Stimulated activated effector memory CD8-positive, alpha-beta T cell treated with anti-CD3 and anti-CD28 coated beads, Interleukin-12 subunit alpha, Interleukin-12 subunit beta, amount 100 ng/mL, for 72 hours (primary cell): ENCODE data around the gene FCHSD2.
A peak's percentile ranks its signal among the peaks of the same experiment; 100 is the strongest.

Source experiments
- ATAC-seq: fragments of 150-1000 bp; cut with Tn5 transposase; 2 replicates; pipeline ENCODE4 v1.10.0; 2021
- DNase-seq, 2 donors: peaks; one replicate each; pipeline ENCODE4 v3.0.0; 2021 to 2022; ENCODE audit warnings: low spot score in 2 of 2
- H3K27ac Mint-ChIP-seq: one replicate; pipeline ENCODE4 v1.8.0; 2022; ENCODE audit warnings: mild to moderate bottlenecking, mixed read lengths
- H3K36me3 Mint-ChIP-seq: one replicate; pipeline ENCODE4 v1.8.0; 2022; ENCODE audit warnings: mild to moderate bottlenecking, mixed read lengths
- H3K4me1 Mint-ChIP-seq: one replicate; pipeline ENCODE4 v1.8.0; 2022; ENCODE audit warnings: mixed read lengths
- H3K4me3 Mint-ChIP-seq: one replicate; pipeline ENCODE4 v1.8.0; 2022; ENCODE audit warnings: mild to moderate bottlenecking, mixed read lengths
- H3K9me3 Mint-ChIP-seq: one replicate; pipeline ENCODE4 v1.8.0; 2022; ENCODE audit warnings: mixed read lengths

Gene FCHSD2

GRCh38 chr11:73176874-73177155 is 34.7 kb upstream of the FCHSD2 start:
- Mint-ChIP-seq H3K4me3 (no peak overlapping the region), H3K9me3 (no peaks in the 10 kb centered on the region)

GRCh38 chr11:73176145-73176873 is 34.2 kb upstream of the FCHSD2 start:
- ATAC-seq (no peak), DNase-seq (no peak)
- peak overlapping the region; percentile 54 for H3K27ac Mint-ChIP-seq
- no peaks in the 10 kb centered on the region for H3K9me3 Mint-ChIP-seq
- H3K4me1 Mint-ChIP-seq, result peaks cover 13% of the 10 kb centered on the region
- H3K4me3 Mint-ChIP-seq, result no peak overlapping the region
- no peaks in the 10 kb centered on the region for H3K36me3 Mint-ChIP-seq

More at GRCh38 chr11:73176874-73177155, 34.7 kb upstream of the FCHSD2 start:
- Mint-ChIP-seq H3K36me3 (no peaks in the 10 kb centered on the region), H3K4me1 (peaks cover 10% of the 10 kb centered on the region), H3K27ac (peak overlapping the region; percentile 54)
- DNase-seq (no peak), ATAC-seq (no peak)

- peaks cover 16% of the 10 kb centered on the region for H3K4me1 Mint-ChIP-seq
- H3K36me3 Mint-ChIP-seq, result no peaks in the 10 kb centered on the region
- no peaks in the 10 kb centered on the region for H3K9me3 Mint-ChIP-seq
- H3K27ac Mint-ChIP-seq, result no peak overlapping the region
- DNase-seq (no peak), ATAC-seq (no peak)
- H3K4me3 Mint-ChIP-seq, result no peak overlapping the region
Measured at GRCh38 chr11:73175551-73176144, 33.5 kb upstream of the FCHSD2 start.

GRCh38 chr11:73174495-73174791 is 32.3 kb upstream of the FCHSD2 start:
- Mint-ChIP-seq H3K27ac (peak overlapping the region; percentile 86), H3K4me3 (no peak overlapping the region)
- no peak for ATAC-seq

GRCh38 chr11:73173755-73174494 is 31.8 kb upstream of the FCHSD2 start:
- H3K4me3 Mint-ChIP-seq, result no peak overlapping the region
- H3K27ac Mint-ChIP-seq, result peak overlapping the region; percentile 86
- DNase-seq (no peak), ATAC-seq (no peak)
- peaks cover 16% of the 10 kb centered on the region for H3K4me1 Mint-ChIP-seq
- H3K9me3 Mint-ChIP-seq, result no peaks in the 10 kb centered on the region
- H3K36me3 Mint-ChIP-seq, result no peaks in the 10 kb centered on the region

More at GRCh38 chr11:73174495-73174791, 32.3 kb upstream of the FCHSD2 start:
- Mint-ChIP-seq H3K9me3 (no peaks in the 10 kb centered on the region), H3K4me1 (peaks cover 16% of the 10 kb centered on the region), H3K36me3 (no peaks in the 10 kb centered on the region)
- DNase-seq, result no peak

GRCh38 chr11:73172992-73173656 is 31.0 kb upstream of the FCHSD2 start:
- Mint-ChIP-seq H3K27ac (peak overlapping the region; percentile 52), H3K9me3 (no peaks in the 10 kb centered on the region), H3K4me3 (no peak overlapping the region), H3K36me3 (no peaks in the 10 kb centered on the region), H3K4me1 (peaks cover 13% of the 10 kb centered on the region)
- ATAC-seq, result no peak
- DNase-seq, result no peak

GRCh38 chr11:73171436-73172161 is 29.5 kb upstream of the FCHSD2 start:
- H3K9me3 Mint-ChIP-seq, result no peaks in the 10 kb centered on the region
- H3K4me1 Mint-ChIP-seq, result peaks cover 9% of the 10 kb centered on the region
- H3K36me3 Mint-ChIP-seq, result no peaks in the 10 kb centered on the region
- no peak for DNase-seq
- no peak overlapping the region for H3K27ac Mint-ChIP-seq
- no peak for ATAC-seq
- no peak overlapping the region for H3K4me3 Mint-ChIP-seq

GRCh38 chr11:73170140-73170539 is 28.0 kb upstream of the FCHSD2 start:
- ATAC-seq, result no peak
- H3K27ac Mint-ChIP-seq, result peak overlapping the region; percentile 20

GRCh38 chr11:73168925-73169579 is 26.9 kb upstream of the FCHSD2 start:
- no peak overlapping the region for H3K4me3 Mint-ChIP-seq
- no peak for DNase-seq
- no peak for ATAC-seq
- H3K27ac Mint-ChIP-seq, result no peak overlapping the region
- peaks cover 7% of the 10 kb centered on the region for H3K4me1 Mint-ChIP-seq
- no peaks in the 10 kb centered on the region for H3K9me3 Mint-ChIP-seq
- no peaks in the 10 kb centered on the region for H3K36me3 Mint-ChIP-seq

More at GRCh38 chr11:73170140-73170539, 28.0 kb upstream of the FCHSD2 start:
- H3K9me3 Mint-ChIP-seq, result no peaks in the 10 kb centered on the region
- peaks cover 7% of the 10 kb centered on the region for H3K4me1 Mint-ChIP-seq
- no peak overlapping the region for H3K4me3 Mint-ChIP-seq
- H3K36me3 Mint-ChIP-seq, result no peaks in the 10 kb centered on the region
- DNase-seq, result no peak

GRCh38 chr11:73167363-73167954 is 25.3 kb upstream of the FCHSD2 start:
- Mint-ChIP-seq H3K4me1 (peaks cover 7% of the 10 kb centered on the region), H3K4me3 (no peak overlapping the region)

GRCh38 chr11:73164803-73165540 is 22.9 kb upstream of the FCHSD2 start:
- Mint-ChIP-seq H3K4me1 (no peaks in the 10 kb centered on the region), H3K36me3 (no peaks in the 10 kb centered on the region), H3K4me3 (no peak overlapping the region), H3K27ac (no peak overlapping the region), H3K9me3 (no peaks in the 10 kb centered on the region)
- DNase-seq, result no peak
- no peak for ATAC-seq

More at GRCh38 chr11:73167363-73167954, 25.3 kb upstream of the FCHSD2 start:
- ATAC-seq (no peak), DNase-seq (no peak)
- no peaks in the 10 kb centered on the region for H3K36me3 Mint-ChIP-seq
- no peaks in the 10 kb centered on the region for H3K9me3 Mint-ChIP-seq
- no peak overlapping the region for H3K27ac Mint-ChIP-seq

- Mint-ChIP-seq H3K27ac (no peak overlapping the region), H3K4me1 (no peaks in the 10 kb centered on the region), H3K36me3 (no peaks in the 10 kb centered on the region), H3K9me3 (no peaks in the 10 kb centered on the region), H3K4me3 (no peak overlapping the region)
- no peak for ATAC-seq
- no peak for DNase-seq
Measured at GRCh38 chr11:73163638-73164174, 21.6 kb upstream of the FCHSD2 start.

GRCh38 chr11:73162196-73162740 is 20.1 kb upstream of the FCHSD2 start:
- no peaks in the 10 kb centered on the region for H3K4me1 Mint-ChIP-seq
- peak overlapping the region; percentile 29 for H3K27ac Mint-ChIP-seq
- no peaks in the 10 kb centered on the region for H3K36me3 Mint-ChIP-seq
- H3K4me3 Mint-ChIP-seq, result no peak overlapping the region
- ATAC-seq (no peak), DNase-seq (no peak)
- no peaks in the 10 kb centered on the region for H3K9me3 Mint-ChIP-seq
